Stimulated activated CD8-positive, alpha-beta memory T cell treated with anti-CD3 and anti-CD28 coated beads, Interleukin-12 subunit alpha, Interleukin-12 subunit beta, amount 100 ng/mL, for 24 hours (primary cell): ENCODE results near the gene AQP7.
"Not testable (repeated sequence)": the region's sequence is repeated elsewhere in the genome, so short reads cannot be mapped to it uniquely, and the experiment has no call there.

Experiments used
- DNase-seq: peaks from one replicate; pipeline ENCODE4 v3.0.0-alpha.2; 2020; ENCODE audit errors: extremely low read depth

Gene AQP7

DNA sequence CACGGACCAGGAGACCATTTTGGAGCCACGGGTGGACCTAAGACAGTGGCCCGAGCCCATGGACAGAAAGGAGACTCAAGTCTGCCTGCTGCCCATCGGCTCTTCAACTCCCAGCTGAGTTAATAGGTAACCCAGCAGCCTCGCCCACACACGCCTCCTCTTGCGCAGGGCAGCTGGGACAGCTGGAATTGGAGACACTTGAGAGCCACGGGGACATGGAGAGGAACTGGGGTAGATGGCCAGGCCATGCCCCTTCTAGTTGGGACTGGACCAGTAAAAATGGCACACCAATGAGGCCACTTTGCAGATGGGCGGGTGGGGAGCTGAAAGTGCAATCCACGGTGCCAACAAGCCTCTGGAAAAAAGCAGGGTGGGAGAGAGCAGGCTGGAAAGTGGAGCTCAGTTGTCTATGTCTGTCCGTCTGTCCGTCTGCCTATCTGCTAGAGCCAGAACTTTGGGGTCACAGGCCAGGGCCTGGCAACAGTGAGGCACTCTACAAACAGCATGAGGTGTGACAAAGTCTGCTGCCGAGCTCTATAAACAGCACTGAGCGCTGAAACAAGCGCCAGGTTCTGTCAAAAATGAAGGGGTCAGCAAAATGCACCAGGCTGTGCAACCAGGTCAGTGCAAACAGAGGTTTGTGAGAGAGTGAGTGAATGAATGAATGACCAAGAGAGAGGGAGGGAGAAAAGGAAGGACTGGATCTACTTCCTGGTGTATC lies 7.0 kb downstream of the AQP7 start:
- not testable (repeated sequence) for DNase-seq

DNA sequence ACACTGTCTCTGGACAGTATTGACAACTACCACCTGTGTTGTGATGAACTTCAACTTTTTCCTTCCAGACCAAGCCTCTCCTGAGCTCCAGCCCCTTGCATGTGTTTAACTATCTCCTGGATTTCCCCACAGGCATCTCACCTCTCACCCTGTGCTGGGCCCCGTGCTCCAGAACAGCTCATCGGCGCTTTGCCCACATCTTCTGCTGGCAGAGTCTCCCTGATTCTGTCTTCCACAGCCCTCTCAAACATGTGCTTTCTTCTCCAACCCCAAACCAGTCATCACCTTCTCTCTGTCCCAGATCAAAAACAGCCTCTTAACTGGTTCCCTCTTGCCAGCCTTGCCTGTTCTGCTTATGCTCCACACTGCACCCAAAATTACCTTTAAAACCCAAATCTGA lies 8.4 kb downstream of the AQP7 start:
- DNase-seq, result not testable (repeated sequence)

DNA sequence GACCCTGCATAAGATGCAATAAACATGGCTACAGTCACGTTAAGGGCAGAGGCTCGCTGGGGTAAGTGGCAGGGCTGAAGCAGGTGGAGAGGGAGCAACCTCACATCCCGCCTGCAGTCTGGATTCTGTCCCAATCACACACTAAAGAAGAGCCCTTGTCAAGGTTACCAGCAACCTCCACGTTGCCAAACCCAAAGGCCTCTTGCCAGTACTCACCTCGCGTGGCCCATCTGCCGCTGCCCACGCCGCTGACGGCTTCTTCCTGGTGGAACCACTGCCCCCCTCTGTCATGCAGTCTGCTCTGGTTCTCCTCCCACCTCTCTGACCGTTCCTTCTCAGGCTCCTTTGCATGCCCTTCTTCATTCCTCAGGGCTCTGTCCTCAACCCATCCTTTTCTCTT lies 8.8 kb downstream of the AQP7 start:
- DNase-seq, result no peak

DNA sequence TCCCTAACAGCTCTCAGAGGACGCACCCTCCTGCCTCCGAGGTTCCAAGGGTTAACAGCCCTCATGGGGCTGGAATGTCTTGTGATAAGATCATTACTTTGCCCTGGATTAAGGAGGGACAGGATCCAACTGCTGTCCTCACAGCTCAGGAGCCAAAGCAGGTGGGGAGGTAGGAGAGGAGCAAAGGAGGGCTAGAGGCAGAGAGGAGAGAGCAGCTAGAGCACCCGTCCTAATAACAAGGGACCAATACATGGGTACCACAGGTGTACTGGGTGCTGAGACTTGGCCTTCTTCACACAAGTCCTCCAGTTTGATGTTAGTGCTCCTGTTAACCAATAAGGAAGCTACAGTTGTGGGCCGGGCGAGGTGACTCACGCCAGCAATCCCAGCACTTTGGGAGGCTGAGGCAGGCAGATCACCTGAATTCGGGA lies 9.8 kb downstream of the AQP7 start:
- not testable (repeated sequence) for DNase-seq

DNA sequence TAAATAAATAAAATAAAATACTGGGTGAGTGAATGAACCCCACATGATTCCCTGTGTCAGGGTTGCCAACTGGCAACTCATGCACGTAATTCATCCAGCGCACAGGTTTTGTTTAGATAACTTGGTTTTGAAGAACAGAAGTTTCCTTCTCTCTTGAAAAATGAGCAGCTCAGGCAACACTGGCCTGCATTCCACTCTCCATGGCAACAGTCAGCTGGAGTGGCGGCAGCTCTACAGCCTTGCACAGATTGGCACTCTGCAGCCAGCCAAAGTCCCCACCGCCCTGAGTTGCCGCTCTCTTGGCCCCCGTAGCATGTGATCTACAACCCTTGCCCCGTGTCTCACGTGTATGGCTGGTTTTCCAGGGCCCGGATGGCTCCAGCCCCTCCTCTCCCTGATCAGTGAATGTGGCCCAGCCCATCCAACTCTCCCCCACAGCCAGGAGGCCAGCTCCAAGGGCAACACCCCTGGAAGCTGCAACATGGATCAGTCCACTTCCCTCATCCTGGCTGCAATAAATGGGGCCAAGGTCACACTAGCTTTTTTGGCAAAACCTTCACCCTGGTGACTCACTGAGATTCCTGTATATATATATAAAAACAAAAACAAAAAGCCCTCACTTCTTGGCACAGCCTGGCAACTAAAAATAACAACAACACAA lies 11.1 kb downstream of the AQP7 start:
- not testable (repeated sequence) for DNase-seq

DNA sequence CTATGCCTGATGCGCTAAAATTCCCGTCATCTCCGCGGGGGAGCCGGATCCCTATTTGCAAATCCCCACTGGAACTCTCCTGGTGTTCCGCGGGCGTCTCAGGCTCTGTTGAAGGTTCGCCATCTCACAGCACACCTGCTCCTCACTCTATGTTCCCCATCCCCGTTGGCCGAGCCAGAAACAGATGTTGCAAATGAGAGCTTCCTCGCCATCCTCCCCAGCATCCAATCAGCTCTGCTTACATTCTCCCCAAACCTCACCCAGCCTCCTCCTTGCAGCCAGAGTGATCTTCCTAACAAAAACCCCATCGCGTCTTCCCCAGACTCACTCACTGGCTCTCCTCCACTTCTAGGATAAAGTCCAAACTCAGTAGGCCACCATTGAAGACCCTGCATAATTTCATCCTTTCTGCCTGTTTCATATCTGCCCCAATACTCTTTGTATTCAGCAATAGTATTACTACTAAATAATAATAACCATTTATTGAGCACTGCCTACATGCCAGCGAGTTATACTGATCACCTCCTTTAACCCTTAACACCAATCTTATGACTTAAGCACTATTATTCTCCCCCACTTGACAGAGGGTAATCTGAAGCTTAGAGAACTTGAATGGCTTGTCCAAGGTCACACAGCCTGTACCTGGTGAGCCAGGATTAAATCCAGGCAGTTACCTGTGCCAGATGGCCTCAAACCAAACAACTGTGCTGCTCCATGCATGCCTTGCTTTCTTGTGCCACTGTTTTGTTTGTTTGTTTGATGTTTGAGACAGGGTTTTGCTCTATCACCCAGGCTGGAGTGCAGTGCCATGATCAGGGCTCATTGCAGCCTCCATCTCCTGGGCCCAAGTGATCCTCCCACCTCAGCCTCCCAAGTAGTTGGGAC lies 14.0 kb downstream of the AQP7 start:
- no peak for DNase-seq

DNA sequence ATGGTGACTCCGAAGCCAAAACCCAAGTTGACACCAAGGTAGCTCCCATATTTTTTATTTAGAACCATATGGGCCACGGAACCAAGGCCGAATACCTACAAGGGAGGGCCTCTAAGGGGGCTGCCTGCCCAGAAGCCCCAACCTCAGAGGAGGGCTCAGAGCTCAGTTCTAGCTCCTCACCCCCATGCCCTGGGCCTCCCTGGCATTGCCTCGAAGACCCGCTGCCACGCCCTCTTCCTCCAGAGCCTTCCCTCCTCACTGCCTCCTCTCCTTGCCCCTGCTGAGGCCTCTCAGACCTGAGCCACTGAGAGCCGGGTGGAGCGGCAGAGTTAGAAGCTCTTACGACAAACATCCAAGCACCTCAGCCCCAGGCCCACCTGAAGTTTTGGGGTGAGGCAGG lies 15.4 kb downstream of the AQP7 start:
- DNase-seq, result not testable (repeated sequence)

DNA sequence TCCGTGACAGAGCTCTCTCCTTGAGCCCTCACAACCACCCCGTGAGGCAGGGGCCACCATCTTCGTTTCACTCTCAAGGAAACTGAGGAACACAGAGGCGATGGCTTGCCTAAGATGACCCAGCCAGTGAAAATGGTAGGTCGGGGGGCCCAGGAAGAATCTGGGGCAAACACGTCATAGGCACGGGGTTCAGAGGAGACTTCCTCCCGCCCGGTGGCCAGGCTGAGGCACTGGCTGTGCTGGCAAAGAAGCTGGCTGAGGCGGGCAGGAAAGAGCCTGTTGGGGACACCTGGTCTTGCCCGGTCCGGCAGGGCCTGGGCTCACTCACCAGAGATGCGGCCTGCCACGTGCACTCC lies 15.7 kb downstream of the AQP7 start:
- not testable (repeated sequence) for DNase-seq

DNA sequence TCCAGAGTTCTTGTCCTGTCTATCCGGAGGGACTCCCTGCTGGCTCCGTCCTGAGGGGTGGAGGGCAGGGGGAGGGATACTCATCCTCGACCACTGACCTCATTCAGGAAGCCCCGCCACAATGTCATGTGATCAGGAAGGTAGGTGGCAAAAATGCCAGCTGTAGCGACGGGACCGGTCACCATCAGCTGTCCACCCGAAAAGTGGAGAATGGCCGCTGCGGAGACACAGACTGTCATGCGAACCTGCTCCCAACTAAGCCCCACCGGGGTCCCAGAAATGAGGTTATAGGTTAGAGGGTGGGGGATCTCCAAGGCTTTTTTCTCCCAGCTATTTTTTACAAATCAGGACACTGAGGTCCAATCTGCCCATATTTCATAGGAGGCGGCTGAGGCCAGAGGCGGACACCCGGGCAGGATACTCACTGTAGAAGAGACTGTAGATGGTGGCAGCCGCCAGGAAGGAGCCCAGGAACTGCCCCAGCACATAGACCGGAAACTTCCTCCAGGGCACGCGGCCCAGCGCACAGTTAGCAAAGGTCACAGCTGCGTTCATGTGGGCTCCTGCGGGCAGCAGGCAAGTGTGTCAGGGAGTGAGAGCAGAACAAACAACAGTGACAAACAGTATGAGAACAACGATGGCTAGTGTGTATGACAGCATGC lies 16.3 kb downstream of the AQP7 start:
- not testable (repeated sequence) for DNase-seq

DNA sequence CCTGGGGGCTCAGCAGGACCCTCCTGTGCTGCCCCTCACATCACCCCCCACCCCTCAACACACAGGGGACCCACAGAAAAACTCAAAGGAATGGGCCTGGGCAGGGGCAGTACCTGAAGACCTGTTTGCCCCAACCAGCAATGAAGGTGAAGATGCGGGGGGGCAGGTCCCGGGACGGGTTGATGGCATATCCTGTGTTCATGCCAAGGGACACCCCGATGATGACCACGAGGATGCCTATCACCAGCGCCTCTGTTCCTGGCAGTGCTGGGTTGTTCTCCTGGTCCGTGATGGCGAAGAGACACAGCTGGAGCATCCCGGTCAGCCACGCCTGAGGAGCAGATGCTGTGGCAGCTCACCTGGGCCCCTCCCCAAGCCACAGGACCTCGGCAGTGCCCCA lies 16.8 kb downstream of the AQP7 start:
- not testable (repeated sequence) for DNase-seq

DNA sequence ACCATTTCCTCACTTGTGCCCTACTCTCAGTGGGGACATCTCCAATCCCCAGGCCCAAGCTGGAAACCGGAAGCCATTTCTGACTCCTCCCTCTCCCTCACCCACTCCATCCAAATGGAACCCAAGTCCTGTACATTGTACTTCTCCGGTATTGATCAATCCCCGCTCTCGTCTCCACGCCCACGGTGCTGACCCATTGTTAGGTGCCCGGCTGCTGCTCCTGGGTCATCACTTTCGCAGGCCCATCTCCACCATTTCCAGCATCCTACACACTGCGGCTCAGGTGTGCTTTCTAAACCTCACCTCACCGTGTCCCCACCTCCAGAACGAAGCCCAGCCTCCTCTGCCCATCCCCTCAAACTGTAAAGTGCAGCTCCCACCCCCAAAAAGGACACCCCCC lies 19.0 kb downstream of the AQP7 start:
- not testable (repeated sequence) for DNase-seq

DNA sequence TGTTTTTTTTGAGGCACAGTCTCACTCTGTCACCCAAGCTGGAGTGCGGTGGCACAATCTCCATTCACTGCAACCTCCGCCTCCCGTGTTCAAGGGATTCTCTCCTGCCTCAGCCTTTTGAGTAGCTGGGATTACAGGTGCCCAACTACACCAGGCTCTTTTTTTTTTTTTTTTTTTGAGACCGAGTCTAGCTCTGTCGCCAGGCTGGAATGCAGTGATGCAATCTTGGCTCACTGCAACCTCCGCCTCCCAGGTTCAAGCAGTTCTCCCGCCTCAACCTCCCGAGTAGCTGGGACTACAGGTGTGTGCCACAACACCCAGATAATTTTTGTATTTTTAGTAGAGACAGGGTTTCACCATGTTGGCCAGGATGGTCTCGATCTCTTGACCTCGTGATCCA lies 20.0 kb downstream of the AQP7 start:
- not testable (repeated sequence) for DNase-seq

DNA sequence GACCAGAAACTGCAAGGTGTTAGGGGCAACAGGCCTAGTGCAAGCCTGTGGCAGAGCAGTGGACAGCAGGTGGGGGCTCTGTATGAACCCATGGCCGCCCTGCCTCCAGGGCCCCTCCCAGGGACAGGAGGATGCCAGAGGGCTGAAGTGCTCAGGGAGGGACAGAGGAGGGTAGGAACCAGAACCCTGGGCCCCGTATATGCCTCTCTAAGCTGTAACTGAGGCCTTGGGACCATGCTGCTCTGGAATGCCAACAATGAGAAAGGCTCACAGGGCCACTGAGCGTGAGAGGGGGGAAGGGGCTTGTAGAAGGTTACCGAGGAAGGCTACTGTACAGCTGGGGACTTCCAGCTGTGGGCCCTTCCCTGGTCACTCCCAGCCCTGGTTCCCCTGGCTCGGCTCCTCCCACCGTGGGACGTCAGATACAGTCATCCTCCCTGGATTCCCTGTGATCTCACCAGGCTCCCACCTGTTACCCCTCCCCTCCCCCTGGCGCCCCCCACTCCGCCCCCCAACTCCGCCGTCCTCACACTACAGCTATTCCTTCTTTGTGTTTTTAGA lies 21.1 kb downstream of the AQP7 start:
- DNase-seq, result no peak

DNA sequence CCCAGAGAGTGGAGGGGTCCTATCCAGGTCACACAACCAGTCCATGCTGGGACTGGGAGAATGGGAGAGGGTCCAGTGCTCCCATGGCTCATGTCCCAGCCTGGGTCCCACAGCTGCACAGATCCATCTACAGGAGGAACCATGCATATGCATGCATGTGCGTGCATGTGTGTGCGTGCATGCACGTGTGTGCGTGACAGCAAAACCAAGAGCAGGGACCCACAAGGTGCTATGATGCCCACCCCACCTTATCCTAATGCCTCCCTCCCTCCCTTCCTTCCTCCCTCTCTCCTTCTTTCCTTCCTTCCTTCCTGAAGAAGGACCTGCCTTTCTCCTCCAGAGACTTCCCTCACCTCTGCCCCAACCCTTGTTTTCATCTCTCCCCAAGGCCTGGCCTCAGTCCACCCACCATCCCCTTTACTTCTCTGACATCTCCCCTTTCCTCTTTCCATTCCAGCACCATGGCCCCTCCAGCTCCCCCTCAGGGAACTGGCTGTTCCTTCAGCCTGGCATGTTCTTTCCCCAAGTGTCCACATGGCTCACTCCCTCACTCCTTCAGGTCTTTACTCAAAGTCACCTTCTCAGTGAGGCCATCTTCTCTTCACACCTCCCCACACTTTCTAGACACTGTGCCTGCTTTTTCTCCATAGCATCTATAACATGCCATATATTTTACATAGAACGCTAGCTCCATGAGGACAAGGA lies 21.8 kb downstream of the AQP7 start:
- no peak for DNase-seq

DNA sequence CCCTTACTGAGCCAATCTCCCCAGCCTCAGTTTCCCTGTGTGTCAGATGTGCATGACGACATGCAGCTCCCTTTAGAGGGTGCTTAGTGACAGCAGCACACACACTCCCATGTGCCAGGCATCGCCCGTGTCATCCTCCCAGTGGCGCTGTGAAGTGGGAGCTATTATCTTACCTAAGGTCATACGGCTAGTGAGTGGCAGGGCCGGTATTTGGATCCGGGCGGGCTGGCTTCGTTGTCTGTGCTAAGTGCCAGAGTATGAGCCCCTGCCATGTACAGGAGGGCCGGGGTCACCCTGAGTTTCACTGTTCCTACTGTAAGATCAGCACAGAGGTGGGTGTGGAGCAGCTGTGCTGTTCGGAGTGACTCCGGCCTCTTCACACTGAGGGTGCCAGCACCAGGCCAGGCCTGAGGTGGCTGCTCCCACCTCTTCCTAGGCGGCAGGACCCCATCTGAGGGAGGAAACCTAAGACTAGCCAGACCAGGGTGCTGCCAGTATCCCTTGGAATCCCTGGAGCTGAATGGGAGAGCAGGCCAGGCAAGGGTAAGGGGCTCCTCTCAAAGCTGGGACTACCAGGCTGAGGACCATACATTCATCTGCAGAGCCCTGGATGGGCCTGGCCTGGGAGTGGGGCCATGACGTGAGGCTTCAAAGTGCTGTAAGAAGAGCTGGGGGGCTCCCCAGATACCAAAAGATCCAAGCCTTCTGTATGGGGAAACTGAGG lies 22.5 kb downstream of the AQP7 start:
- DNase-seq, result no peak

DNA sequence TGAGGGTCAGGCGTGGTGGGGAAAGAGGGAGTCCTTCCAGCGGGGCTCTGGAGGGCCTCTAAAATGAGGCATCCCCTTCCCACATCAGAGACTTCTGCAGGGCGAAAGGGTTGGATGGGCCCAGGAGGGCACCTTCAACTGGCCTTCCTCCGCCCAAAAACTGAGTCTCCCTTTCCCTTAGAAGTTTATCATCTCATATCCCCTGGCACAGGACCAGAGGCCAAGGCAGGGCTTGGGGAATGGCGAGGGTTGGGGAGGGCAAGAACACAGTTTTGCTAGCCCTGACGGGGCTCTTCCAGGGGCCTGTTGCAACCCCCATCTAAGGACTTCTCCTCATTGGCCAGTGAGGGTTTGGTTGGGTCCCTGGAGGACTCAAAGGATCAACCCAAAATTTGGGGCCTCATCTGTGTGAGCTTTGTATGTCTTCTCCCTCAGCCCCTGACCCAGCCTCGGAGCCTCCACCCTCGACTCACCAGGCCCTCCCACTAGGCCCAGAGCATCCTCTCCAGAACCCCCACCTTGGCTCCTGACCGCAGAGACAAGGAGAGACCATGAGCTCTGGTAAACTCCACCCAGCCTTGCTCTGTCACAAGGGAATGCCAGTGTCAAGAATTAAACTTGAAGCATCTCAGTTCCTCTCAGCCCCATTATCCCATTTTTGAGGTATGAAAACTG lies 24.1 kb downstream of the AQP7 start:
- no peak for DNase-seq

DNA sequence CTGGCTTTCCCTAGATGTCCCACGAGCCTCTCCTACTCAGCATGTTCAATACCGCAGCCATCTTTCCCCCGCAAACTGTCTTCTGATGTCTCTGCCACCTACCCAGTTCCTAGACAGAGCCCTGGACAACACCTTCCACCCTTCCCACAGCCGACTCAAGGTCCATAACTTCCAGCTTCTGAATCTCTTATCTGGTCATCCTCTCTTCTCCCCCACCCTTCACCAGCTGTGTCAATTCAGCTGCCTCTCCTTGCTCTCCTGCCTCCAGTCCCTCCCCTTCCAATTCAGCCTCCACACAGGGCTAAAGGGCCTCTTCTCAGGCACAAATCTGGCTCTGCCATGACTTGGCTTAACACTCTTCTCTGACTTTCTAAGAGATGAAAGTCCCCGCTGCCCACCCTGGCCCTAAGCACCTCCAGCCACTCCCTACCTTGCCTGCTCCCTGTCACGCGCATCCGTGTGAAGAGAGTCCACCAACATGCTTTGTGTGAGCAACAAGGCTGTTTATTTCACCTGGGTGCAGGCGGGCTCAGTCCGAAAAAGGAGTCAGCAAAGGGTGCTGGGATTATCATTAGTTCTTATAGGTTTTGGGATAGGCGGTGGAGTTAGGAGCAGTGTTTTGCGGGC lies 25.2 kb downstream of the AQP7 start:
- no peak for DNase-seq

DNA sequence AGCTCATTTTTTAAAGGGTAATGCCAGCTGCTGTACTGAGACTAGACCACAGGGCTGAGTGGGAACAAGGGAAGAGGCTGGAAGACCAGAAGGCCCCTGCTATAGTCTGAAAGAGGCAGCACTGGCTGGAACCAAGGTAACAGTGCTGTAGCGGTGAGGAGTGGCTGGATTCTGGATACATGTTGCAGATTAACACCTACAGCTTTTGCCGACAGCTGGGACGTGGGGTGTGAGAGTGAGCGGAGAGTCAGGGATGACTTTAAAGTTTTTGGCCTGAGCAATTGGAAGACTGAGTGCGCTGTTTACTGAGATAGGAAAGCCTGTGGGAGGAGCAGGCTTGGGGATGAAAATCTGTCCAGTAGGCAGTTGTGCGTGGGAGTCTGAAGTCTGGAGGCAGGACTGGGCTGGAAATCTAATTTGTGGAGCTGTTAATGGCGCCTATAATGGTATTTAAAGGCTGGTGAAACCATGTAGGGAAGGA lies 26.5 kb downstream of the AQP7 start:
- no peak for DNase-seq

DNA sequence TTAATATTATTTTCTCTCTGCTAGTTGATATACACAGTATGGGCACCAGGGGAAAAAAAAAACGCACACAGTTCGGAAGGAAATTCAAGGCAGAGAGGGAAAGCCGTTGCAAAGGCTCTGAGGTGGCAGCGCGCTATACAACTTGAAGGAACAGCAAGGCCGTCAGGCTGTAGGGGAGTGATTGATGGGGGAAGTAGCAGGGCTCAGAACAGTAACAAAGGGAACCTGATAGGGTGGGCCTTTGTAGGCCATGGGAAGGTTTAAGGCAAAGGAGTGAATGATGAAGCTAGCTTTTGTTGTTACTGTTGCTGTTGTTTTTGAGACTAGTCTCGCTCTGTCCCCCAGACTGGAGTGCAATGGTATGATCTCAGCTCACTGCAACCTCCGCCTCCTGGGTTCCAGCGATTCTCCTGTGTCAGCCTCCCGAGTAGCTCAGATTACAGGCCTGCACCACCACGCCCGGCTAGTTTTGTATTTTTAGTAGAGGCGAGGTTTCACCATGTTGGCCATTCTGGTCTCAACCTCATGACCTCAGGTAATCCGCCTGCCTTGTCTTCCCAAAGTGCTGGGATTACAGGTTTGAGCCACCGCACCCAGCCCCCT lies 27.0 kb downstream of the AQP7 start:
- DNase-seq, result no peak
